Endodermal cell (in vitro differentiated cells): Measurements from ENCODE around the gene QSOX2. TPM values are rescaled to one million over a fixed set of nuclear protein-coding genes. Genes with fewer than 3 reads are reported as not detected.

Experiments
- DNase-seq: peaks from one replicate; pipeline ENCODE4 v3.0.0-alpha.2; 2017
- H3K27ac ChIP-seq: 2 replicates; pipeline ENCODE4 v1.5.1; 2013; ENCODE audit warnings: mild to moderate bottlenecking, low read depth, low read length, moderate library complexity
- H3K27me3 ChIP-seq: 2 replicates; pipeline ENCODE4 v1.6.1; 2013; ENCODE audit warnings: mild to moderate bottlenecking, low read length, moderate library complexity; ENCODE audit not compliant: insufficient read depth, control insufficient read depth, poor library complexity, severe bottlenecking
- H3K36me3 ChIP-seq: 2 replicates; pipeline ENCODE4 v1.7.0; 2013; ENCODE audit warnings: mild to moderate bottlenecking, low read length, moderate library complexity; ENCODE audit not compliant: control insufficient read depth, insufficient read depth
- H3K4me1 ChIP-seq: one replicate; pipeline ENCODE4 v1.7.0; 2013; ENCODE audit warnings: low read length; ENCODE audit not compliant: control insufficient read depth, insufficient read depth
- H3K4me3 ChIP-seq: 2 replicates; pipeline ENCODE4 v1.5.1; 2013; ENCODE audit warnings: mild to moderate bottlenecking, low read length, moderate library complexity
- H3K9ac ChIP-seq: 2 replicates; pipeline ENCODE4 v1.6.1; 2013; ENCODE audit warnings: mild to moderate bottlenecking, low read length, moderate library complexity; ENCODE audit not compliant: poor library complexity, severe bottlenecking; ENCODE audit errors: extremely low read depth
- H3K9me3 ChIP-seq: 2 replicates; pipeline ENCODE4 v1.6.1; 2013; ENCODE audit warnings: mild to moderate bottlenecking, low read length, moderate library complexity; ENCODE audit not compliant: control insufficient read depth
- H3K27ac Mint-ChIP-seq: 2 replicates; pipeline ENCODE4 v1.8.0; 2020; ENCODE audit warnings: mixed read lengths
- H3K27me3 Mint-ChIP-seq: 2 replicates; pipeline ENCODE4 v1.8.0; 2021; ENCODE audit warnings: mild to moderate bottlenecking, mixed read lengths; ENCODE audit not compliant: insufficient read depth
- H3K36me3 Mint-ChIP-seq: 2 replicates; pipeline ENCODE4 v1.8.0; 2020; ENCODE audit warnings: low read depth, mixed read lengths
- H3K4me1 Mint-ChIP-seq: 2 replicates; pipeline ENCODE4 v1.8.0; 2020; ENCODE audit warnings: mixed read lengths
- H3K4me3 Mint-ChIP-seq: 2 replicates; pipeline ENCODE4 v1.8.0; 2020; ENCODE audit warnings: mild to moderate bottlenecking, moderate library complexity, mixed read lengths
- H3K9me3 Mint-ChIP-seq: 2 replicates; pipeline ENCODE4 v1.8.0; 2020; ENCODE audit warnings: mild to moderate bottlenecking, mixed read lengths
- CTCF ChIP-seq: fragments of 200-600 bp; sonication (generic); conservative IDR thresholded peaks from 2 replicates; pipeline ENCODE4 v1.5.0; 2021; ENCODE audit warnings: antibody characterized with exemption, mild to moderate bottlenecking
- WGBS, 2 experiments: methylation state at CpG; one replicate each; pipeline versions ENCODE4 v1.1.5 to v1.1.7; 2013; ENCODE audit warnings: missing lambda C conversion rate in 2 of 2, mixed read lengths in 1 of 2; ENCODE audit not compliant: insufficient coverage in 1 of 2, insufficient read length in 1 of 2; 5-methylcytosine and 5-hydroxymethylcytosine counted together
- total RNA-seq, 2 donors: library from RNA; stranded (reverse); fragmentation: NEBNext Ultra II Directional in 1 of 2; extraction: Animal tissue kit (Norgen Biotek cat#: 25700) in 1 of 2; gene quantifications; 2 replicates in 1 of 2; 3 replicates in 1 of 2; pipeline ENCODE4 v1.2.1, GENCODE V29; 2021

QSOX2 gene
- total RNA-seq, 2 donors from 2014 or later = 22.0 to 26.3 TPM

GRCh38 chr9:136231478-136232297 lies 13.9 kb downstream of the QSOX2 start:
- no peak overlapping the region for H3K4me3 ChIP-seq
- H3K4me1 Mint-ChIP-seq = no peaks in the 10 kb centered on the region
- no peaks in the 10 kb centered on the region for H3K9me3 Mint-ChIP-seq
- H3K27me3 Mint-ChIP-seq = no peaks in the 10 kb centered on the region
- H3K27me3 ChIP-seq = no peaks in the 10 kb centered on the region
- H3K27ac Mint-ChIP-seq = peak overlapping the region; percentile 35
- no peaks in the 10 kb centered on the region for H3K9me3 ChIP-seq
- H3K27ac ChIP-seq = no peak overlapping the region
- no peak for TF ChIP-seq CTCF
- no peaks in the 10 kb centered on the region for H3K4me1 ChIP-seq
- H3K36me3 ChIP-seq = no peaks in the 10 kb centered on the region
- H3K9ac ChIP-seq = no peak overlapping the region
- H3K36me3 Mint-ChIP-seq = peaks cover 22% of the 10 kb centered on the region
- no peak for DNase-seq
- 93 to 96% methylated on average over 15 to 27 of the region's 31 CpGs for WGBS, 2 experiments
- H3K4me3 Mint-ChIP-seq = no peak overlapping the region

GRCh38 chr9:136230773-136231172 lies 14.8 kb downstream of the QSOX2 start:
- Histone ChIP-seq H3K4me1 (no peaks in the 10 kb centered on the region), H3K9ac (no peak overlapping the region), H3K27ac (no peak overlapping the region), H3K36me3 (peaks cover 2% of the 10 kb centered on the region), H3K4me3 (no peak overlapping the region), H3K9me3 (no peaks in the 10 kb centered on the region), H3K27me3 (no peaks in the 10 kb centered on the region)
- TF ChIP-seq CTCF = no peak
- no peak for DNase-seq
- peaks cover 16% of the 10 kb centered on the region for H3K36me3 Mint-ChIP-seq
- no peak overlapping the region for H3K4me3 Mint-ChIP-seq
- no peaks in the 10 kb centered on the region for H3K27me3 Mint-ChIP-seq
- H3K9me3 Mint-ChIP-seq = no peaks in the 10 kb centered on the region
- H3K4me1 Mint-ChIP-seq = no peaks in the 10 kb centered on the region
- H3K27ac Mint-ChIP-seq = peak overlapping the region; percentile 35
- WGBS, 2 experiments = 93 to 94% methylated on average over 6 to 9 of the region's 9 CpGs

GRCh38 chr9:136230365-136230764 lies 15.2 kb downstream of the QSOX2 start:
- TF ChIP-seq CTCF = no peak
- no peak for DNase-seq
- Histone ChIP-seq H3K4me1 (no peaks in the 10 kb centered on the region), H3K9ac (no peak overlapping the region), H3K36me3 (peaks cover 5% of the 10 kb centered on the region), H3K4me3 (no peak overlapping the region), H3K27me3 (no peaks in the 10 kb centered on the region), H3K9me3 (no peaks in the 10 kb centered on the region), H3K27ac (no peak overlapping the region)
- no peaks in the 10 kb centered on the region for H3K27me3 Mint-ChIP-seq
- no peaks in the 10 kb centered on the region for H3K4me1 Mint-ChIP-seq
- WGBS, 2 experiments = 91 to 93% methylated on average over 10 of the region's 10 CpGs
- H3K27ac Mint-ChIP-seq = no peak overlapping the region
- peaks cover 14% of the 10 kb centered on the region for H3K36me3 Mint-ChIP-seq
- H3K4me3 Mint-ChIP-seq = no peak overlapping the region
- H3K9me3 Mint-ChIP-seq = no peaks in the 10 kb centered on the region
